Smooth muscle cell (in vitro differentiated cells): ENCODE data around the gene PPARG. TPM values are rescaled to one million over a fixed set of nuclear protein-coding genes. Genes with fewer than 3 reads are reported as not detected.

ENCODE experiments used
- DNase-seq: peaks from one replicate; lab custom pipeline; 2025; ENCODE audit not compliant: unreplicated experiment; lab: John Stamatoyannopoulos, UW
- H2AFZ ChIP-seq: fragments of 200-600 bp; sonication (generic); 2 replicates; pipeline ENCODE4 v1.6.0; 2016; ENCODE audit warnings: antibody characterized with exemption, low read depth, mild to moderate bottlenecking
- H3F3A ChIP-seq: fragments of 200-600 bp; sonication (generic); 2 replicates; pipeline ENCODE4 v1.6.0; 2017; ENCODE audit warnings: antibody characterized with exemption, low read depth
- H3K27ac ChIP-seq: fragments of 200-600 bp; sonication (generic); 2 replicates; pipeline ENCODE4 v1.5.1; 2016; ENCODE audit warnings: low read depth, mild to moderate bottlenecking
- H3K27me3 ChIP-seq: fragments of 200-600 bp; sonication (generic); 2 replicates; pipeline ENCODE4 v1.6.1; 2016; ENCODE audit warnings: low read depth, mild to moderate bottlenecking
- H3K36me3 ChIP-seq: fragments of 200-600 bp; sonication (generic); 2 replicates; pipeline ENCODE4 v1.5.1; 2016; ENCODE audit warnings: low read depth
- H3K4me1 ChIP-seq: fragments of 200-600 bp; sonication (generic); 2 replicates; pipeline ENCODE4 v1.5.1; 2016; ENCODE audit warnings: low read depth
- H3K4me2 ChIP-seq: fragments of 200-600 bp; sonication (generic); 2 replicates; pipeline ENCODE4 v1.6.0; 2016; ENCODE audit warnings: mild to moderate bottlenecking
- H3K4me3 ChIP-seq: fragments of 200-600 bp; sonication (generic); 2 replicates; pipeline ENCODE4 v1.5.1; 2016; ENCODE audit warnings: mild to moderate bottlenecking
- H3K79me2 ChIP-seq: fragments of 200-600 bp; sonication (generic); 2 replicates; pipeline ENCODE4 v1.6.0; 2016; ENCODE audit warnings: low read depth, mild to moderate bottlenecking
- H3K9ac ChIP-seq: fragments of 200-600 bp; sonication (generic); 2 replicates; pipeline ENCODE4 v1.6.0; 2016; ENCODE audit warnings: low read depth
- H3K9me3 ChIP-seq: fragments of 200-600 bp; sonication (generic); replicated peaks from 2 replicates; pipeline ENCODE4 v1.5.1; 2016; ENCODE audit warnings: low read depth
- H4K20me1 ChIP-seq: fragments of 200-600 bp; sonication (generic); 2 replicates; pipeline ENCODE4 v1.6.0; 2016; ENCODE audit warnings: low read depth
- CTCF ChIP-seq: fragments of 200-600 bp; sonication (generic); IDR thresholded peaks from 2 replicates; pipeline ENCODE4 v1.5.1; 2017; ENCODE audit warnings: borderline replicate concordance, mild to moderate bottlenecking, antibody characterized with exemption; ENCODE audit not compliant: insufficient read depth, poor library complexity, severe bottlenecking
- WGBS: methylation state at CpG from one replicate; pipeline ENCODE4 v1.1.7; 2016; ENCODE audit warnings: low lambda C conversion rate; 5-methylcytosine and 5-hydroxymethylcytosine counted together
- polyA plus RNA-seq: library from polyadenylated mRNA; unstranded; fragments of >200 nt; fragmentation: Nextera tagmentation; extraction: Ambion mirVana; gene quantifications from 2 replicates; pipeline ENCODE4 v1.2.1, GENCODE V29; 2016
- total RNA-seq: library from RNA; depleted of rRNA; stranded (reverse); fragments of >200 nt; gene quantifications from 2 replicates; pipeline ENCODE4 v1.2.3, GENCODE V29; 2014

The PPARG gene
- total and polyA plus RNA-seq, 2 experiments from 2014 or later, result 1.5 to 8.5 TPM

DNA sequence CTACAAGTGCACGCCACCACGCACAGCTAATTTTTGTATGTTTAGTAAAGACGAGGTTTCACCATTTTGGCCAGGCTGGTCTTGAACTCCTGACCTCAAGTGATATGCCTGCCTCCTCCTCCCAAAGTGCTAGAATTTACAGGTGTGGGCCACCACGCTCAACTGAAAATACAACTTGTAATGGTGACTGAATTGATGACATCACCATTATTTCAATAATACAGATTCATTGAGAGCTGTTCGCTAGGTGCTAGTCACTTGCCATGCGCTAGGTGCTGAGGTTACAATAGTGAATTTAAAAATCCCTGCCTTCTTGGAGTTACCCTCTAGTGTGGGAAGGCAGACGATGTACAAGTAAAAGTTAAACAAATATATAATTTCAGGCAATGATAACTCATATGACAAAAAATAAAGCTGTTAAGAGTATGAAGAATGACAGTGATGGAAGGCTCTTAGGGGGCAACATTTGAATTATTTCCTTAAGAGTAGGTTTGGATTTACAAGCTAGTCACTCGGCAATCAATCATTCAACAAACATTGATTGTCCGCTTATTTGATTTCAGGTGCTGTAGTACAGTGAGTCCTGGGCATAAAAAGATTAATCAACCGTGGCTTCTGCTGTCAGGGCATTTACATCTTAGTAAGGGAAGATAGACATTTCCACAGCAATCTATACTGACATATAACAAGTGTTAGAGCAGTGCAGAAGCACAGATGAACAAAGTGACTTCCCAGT is 9.1 kb upstream of the PPARG start:
- no peak overlapping the region for H3K4me3 ChIP-seq
- no peaks in the 10 kb centered on the region for H4K20me1 ChIP-seq
- no peaks in the 10 kb centered on the region for H3F3A ChIP-seq
- H3K36me3 ChIP-seq, result no peaks in the 10 kb centered on the region
- no peaks in the 10 kb centered on the region for H3K4me1 ChIP-seq
- H3K27me3 ChIP-seq, result peaks cover 5% of the 10 kb centered on the region
- no peak for TF ChIP-seq CTCF
- no peak overlapping the region for H3K27ac ChIP-seq
- H3K9ac ChIP-seq, result no peak overlapping the region
- no peak overlapping the region for H2AFZ ChIP-seq
- DNase-seq, result no peak
- H3K9me3 ChIP-seq, result no peaks in the 10 kb centered on the region
- WGBS, result 94% methylated on average over 10 of the region's 10 CpGs
- no peaks in the 10 kb centered on the region for H3K79me2 ChIP-seq
- H3K4me2 ChIP-seq, result no peak overlapping the region

DNA sequence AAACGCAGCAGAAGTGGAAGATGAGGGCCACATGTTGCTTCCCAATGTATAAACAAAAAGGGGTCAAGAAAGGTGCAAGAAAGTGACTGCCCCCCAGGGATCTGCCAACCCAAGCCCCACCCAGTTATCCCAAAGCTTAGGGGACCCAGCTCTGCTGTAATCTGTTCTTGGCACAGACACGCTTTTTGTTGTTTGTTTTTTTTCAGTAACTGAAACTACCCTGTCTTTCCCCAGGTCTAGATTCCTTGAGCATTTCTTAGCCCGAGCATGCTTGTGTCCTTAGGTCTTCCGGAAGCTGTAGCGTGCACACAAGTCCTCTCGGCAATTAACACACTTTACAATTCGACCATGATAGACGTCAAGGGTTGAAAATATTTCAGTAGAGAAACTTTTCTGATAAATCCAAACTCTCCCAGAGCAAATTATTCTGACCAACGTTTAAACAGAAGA is 8.5 kb upstream of the PPARG start:
- no peak overlapping the region for H3K27ac ChIP-seq
- no peaks in the 10 kb centered on the region for H4K20me1 ChIP-seq
- no peak overlapping the region for H3K4me2 ChIP-seq
- H3K79me2 ChIP-seq, result no peaks in the 10 kb centered on the region
- H3K9ac ChIP-seq, result no peak overlapping the region
- 75% methylated on average over 9 of the region's 9 CpGs for WGBS
- H2AFZ ChIP-seq, result no peak overlapping the region
- no peak for TF ChIP-seq CTCF
- H3K36me3 ChIP-seq, result no peaks in the 10 kb centered on the region
- DNase-seq, result no peak
- H3K4me1 ChIP-seq, result no peaks in the 10 kb centered on the region
- H3K9me3 ChIP-seq, result no peaks in the 10 kb centered on the region
- H3K27me3 ChIP-seq, result peaks cover 6% of the 10 kb centered on the region
- no peaks in the 10 kb centered on the region for H3F3A ChIP-seq
- no peak overlapping the region for H3K4me3 ChIP-seq

DNA sequence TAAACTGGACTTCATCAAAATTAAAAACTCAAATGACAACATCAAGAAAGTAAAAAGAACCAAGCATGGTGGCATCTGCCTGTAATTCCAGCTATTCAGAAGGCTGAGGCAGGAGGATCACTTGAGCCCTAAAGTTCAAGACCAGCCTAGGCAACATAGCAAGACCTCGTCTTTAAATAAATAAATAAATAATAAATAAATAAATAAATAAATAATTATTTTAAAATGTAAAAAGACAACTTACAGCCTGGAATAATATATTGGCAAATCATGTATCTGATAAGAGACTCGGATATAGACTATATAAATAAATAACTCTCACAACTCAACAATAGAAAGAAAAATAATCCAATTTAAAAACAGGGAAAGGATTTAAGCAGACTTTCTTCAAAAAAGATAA is 4.3 kb upstream of the PPARG start:
- Histone ChIP-seq H4K20me1 (no peaks in the 10 kb centered on the region), H3K27ac (no peak overlapping the region), H3K9me3 (no peaks in the 10 kb centered on the region), H3K27me3 (peaks cover 45% of the 10 kb centered on the region), H3K36me3 (no peaks in the 10 kb centered on the region), H3K4me1 (peaks cover 3% of the 10 kb centered on the region), H3K4me3 (no peak overlapping the region), H3F3A (no peaks in the 10 kb centered on the region), H3K79me2 (no peaks in the 10 kb centered on the region), H3K4me2 (no peak overlapping the region), H2AFZ (no peak overlapping the region), H3K9ac (no peak overlapping the region)
- no peak for TF ChIP-seq CTCF
- DNase-seq, result no peak
- WGBS, result 89% methylated on average over 2 of the region's 2 CpGs
